Neural crest cell (in vitro differentiated cells): ENCODE results near the gene ZNF446. TPM values are rescaled to one million over a fixed set of nuclear protein-coding genes. Genes with fewer than 3 reads are reported as not detected.

Experiments
- DNase-seq: peaks from one replicate; pipeline ENCODE4 v3.0.0; 2021; ENCODE audit warnings: low read depth, mixed read lengths, low spot score
- H3K27ac Mint-ChIP-seq: one replicate; pipeline ENCODE4 v1.8.0; 2021; ENCODE audit warnings: mild to moderate bottlenecking, mixed read lengths; ENCODE audit not compliant: unreplicated experiment
- H3K27me3 Mint-ChIP-seq: 2 replicates; pipeline ENCODE4 v1.8.0; 2021; ENCODE audit warnings: low read depth, mild to moderate bottlenecking, mixed read lengths
- H3K36me3 Mint-ChIP-seq: 2 replicates; pipeline ENCODE4 v1.8.0; 2021; ENCODE audit warnings: low read depth, mild to moderate bottlenecking, mixed read lengths
- H3K4me1 Mint-ChIP-seq: 2 replicates; pipeline ENCODE4 v1.8.0; 2021; ENCODE audit warnings: mixed read lengths
- H3K4me3 Mint-ChIP-seq: one replicate; pipeline ENCODE4 v1.8.0; 2021; ENCODE audit warnings: mild to moderate bottlenecking, mixed read lengths
- H3K9me3 Mint-ChIP-seq: 2 replicates; pipeline ENCODE4 v1.8.0; 2021; ENCODE audit warnings: mixed read lengths
- CTCF ChIP-seq: fragments of 200-600 bp; sonication (generic); conservative IDR thresholded peaks from 2 replicates; pipeline ENCODE4 v1.5.0; 2021; ENCODE audit warnings: antibody characterized with exemption, mild to moderate bottlenecking
- total RNA-seq: library from RNA; stranded (reverse); gene quantifications from 2 replicates; pipeline ENCODE4 v1.2.1, GENCODE V29; 2021

Gene ZNF446
- total RNA-seq, 1 donor from 2014 or later: 18.6 TPM

- no peak overlapping the region for H3K27ac Mint-ChIP-seq
- no peak for TF ChIP-seq CTCF
- no peak for DNase-seq
- H3K9me3 Mint-ChIP-seq: no peaks in the 10 kb centered on the region
- H3K4me3 Mint-ChIP-seq: peak overlapping the region; percentile 96
- peaks cover 25% of the 10 kb centered on the region for H3K4me1 Mint-ChIP-seq
- H3K36me3 Mint-ChIP-seq: no peaks in the 10 kb centered on the region
- H3K27me3 Mint-ChIP-seq: peaks cover 7% of the 10 kb centered on the region
Observed at GRCh38 chr19:58474291-58474996, 1.7 kb upstream of the ZNF446 start.

GRCh38 chr19:58474997-58475713, 997 bp upstream of the ZNF446 start:
- H3K4me3 Mint-ChIP-seq: peak overlapping the region; percentile 96
- H3K36me3 Mint-ChIP-seq: no peaks in the 10 kb centered on the region
- peaks cover 25% of the 10 kb centered on the region for H3K4me1 Mint-ChIP-seq
- H3K9me3 Mint-ChIP-seq: no peaks in the 10 kb centered on the region
- peaks cover 7% of the 10 kb centered on the region for H3K27me3 Mint-ChIP-seq
- peak overlapping the region; percentile 99 for H3K27ac Mint-ChIP-seq
- DNase-seq: no peak
- TF ChIP-seq CTCF: no peak

- DNase-seq: no peak
- Mint-ChIP-seq H3K9me3 (no peaks in the 10 kb centered on the region), H3K27me3 (peaks cover 7% of the 10 kb centered on the region), H3K4me1 (peaks cover 25% of the 10 kb centered on the region), H3K4me3 (peak overlapping the region; percentile 96), H3K27ac (peak overlapping the region; percentile 90), H3K36me3 (no peaks in the 10 kb centered on the region)
- no peak for TF ChIP-seq CTCF
Observed at GRCh38 chr19:58476498-58477015, 405 bp downstream of the ZNF446 start.

- H3K27ac Mint-ChIP-seq: peak overlapping the region; percentile 90
- TF ChIP-seq CTCF: no peak
- peaks cover 7% of the 10 kb centered on the region for H3K27me3 Mint-ChIP-seq
- peak overlapping the region; percentile 96 for H3K4me3 Mint-ChIP-seq
- no peak for DNase-seq
- H3K36me3 Mint-ChIP-seq: peaks cover under 1% of the 10 kb centered on the region
- H3K4me1 Mint-ChIP-seq: peaks cover 25% of the 10 kb centered on the region
- H3K9me3 Mint-ChIP-seq: no peaks in the 10 kb centered on the region
Observed at GRCh38 chr19:58477130-58477529, 978 bp downstream of the ZNF446 start.

GRCh38 chr19:58477871-58478270, 1.7 kb downstream of the ZNF446 start:
- H3K4me1 Mint-ChIP-seq: peaks cover 25% of the 10 kb centered on the region
- peak overlapping the region; percentile 47 for H3K4me3 Mint-ChIP-seq
- H3K9me3 Mint-ChIP-seq: no peaks in the 10 kb centered on the region
- H3K27ac Mint-ChIP-seq: no peak overlapping the region
- H3K36me3 Mint-ChIP-seq: peaks cover 2% of the 10 kb centered on the region
- TF ChIP-seq CTCF: no peak
- no peak for DNase-seq
- peaks cover 7% of the 10 kb centered on the region for H3K27me3 Mint-ChIP-seq
